HG03139 (cell line): Measurements from ENCODE around the gene TBR1.

Source experiments
- ATAC-seq: cut with Tn5 transposase; IDR thresholded peaks from one replicate; pipeline ENCODE4 v1.9.1; 2021; ENCODE audit not compliant: unreplicated experiment

TBR1 gene

DNA sequence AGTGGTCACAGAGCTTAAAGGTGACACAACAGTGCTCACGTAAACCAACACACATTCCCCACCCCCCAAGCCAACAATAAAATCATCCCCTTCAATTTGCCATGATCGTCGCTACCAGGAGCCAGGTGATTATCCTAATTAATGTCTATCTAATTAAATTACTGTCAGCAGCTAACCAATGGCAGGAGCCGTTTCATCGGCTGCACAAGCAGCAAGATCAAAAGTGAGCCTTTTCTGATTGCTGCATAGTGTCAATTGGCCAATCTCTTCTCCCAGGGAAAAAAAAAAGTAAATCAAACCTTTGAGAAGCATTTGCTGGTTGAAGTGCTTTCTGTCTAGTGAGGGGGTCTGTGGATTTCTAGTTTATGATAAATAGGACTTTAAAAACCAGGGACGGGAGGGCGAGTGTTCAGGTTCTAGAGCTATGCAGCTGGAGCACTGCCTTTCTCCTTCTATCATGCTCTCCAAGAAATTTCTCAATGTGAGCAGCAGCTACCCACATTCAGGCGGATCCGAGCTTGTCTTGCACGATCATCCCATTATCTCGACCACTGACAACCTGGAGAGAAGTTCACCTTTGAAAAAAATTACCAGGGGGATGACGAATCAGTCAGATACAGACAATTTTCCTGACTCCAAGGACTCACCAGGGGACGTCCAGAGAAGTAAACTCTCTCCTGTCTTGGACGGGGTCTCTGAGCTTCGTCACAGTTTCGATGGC, at the start of gene TBR1:
TBR1 (plus strand) TSS at position 311 of the 721 bp plus-strand sequence; CDS start at position 425, 114 bp downstream.
- no peak for ATAC-seq

GRCh38 chr2:161367675-161368074, 48.4 kb upstream of the TBR1 start:
- no peak for ATAC-seq

GRCh38 chr2:161369311-161369710, 46.8 kb upstream of the TBR1 start:
- no peak for ATAC-seq

GRCh38 chr2:161370981-161371380, 45.1 kb upstream of the TBR1 start:
- ATAC-seq: no peak

- ATAC-seq: no peak
Measured at GRCh38 chr2:161371869-161372268, 44.2 kb upstream of the TBR1 start.

GRCh38 chr2:161373942-161374341, 42.2 kb upstream of the TBR1 start:
- ATAC-seq: no peak

GRCh38 chr2:161374446-161374845, 41.7 kb upstream of the TBR1 start:
- ATAC-seq: no peak

GRCh38 chr2:161379740-161380139, 36.4 kb upstream of the TBR1 start:
- ATAC-seq: no peak

GRCh38 chr2:161381546-161381945, 34.6 kb upstream of the TBR1 start:
- ATAC-seq: no peak

- ATAC-seq: no peak
Measured at GRCh38 chr2:161382747-161383146, 33.4 kb upstream of the TBR1 start.

- ATAC-seq: peak; percentile 68
Measured at GRCh38 chr2:161384864-161385263, 31.2 kb upstream of the TBR1 start.

DNA sequence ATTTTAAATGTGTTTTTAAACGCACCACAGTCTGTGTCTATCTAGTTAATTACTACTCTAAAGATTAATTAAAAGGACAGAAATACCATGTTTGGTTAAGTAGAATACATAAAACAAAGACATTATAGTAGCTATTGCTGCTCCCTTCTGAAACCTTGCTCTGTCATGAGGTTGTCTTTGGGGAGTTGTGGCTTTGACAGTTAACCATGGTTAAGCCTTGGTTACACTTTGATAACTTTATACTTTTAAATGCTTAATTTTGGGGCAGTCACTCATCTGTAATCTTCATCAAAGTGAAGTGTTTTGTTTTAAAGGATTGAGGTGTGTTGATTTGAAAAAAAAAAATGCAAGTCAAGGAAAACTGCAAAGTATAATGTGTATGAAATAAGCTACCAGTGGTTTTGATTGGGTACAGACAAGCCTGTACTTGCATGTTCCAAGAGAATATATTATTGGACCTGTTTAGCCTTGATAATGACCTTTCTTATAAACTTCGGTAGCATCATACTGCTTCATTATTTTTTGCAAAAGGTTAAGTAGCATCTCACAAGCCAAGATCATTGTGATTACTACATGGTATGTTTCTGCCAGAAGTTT, 29.8 kb upstream of the TBR1 start:
- ATAC-seq: peak; percentile 57

DNA sequence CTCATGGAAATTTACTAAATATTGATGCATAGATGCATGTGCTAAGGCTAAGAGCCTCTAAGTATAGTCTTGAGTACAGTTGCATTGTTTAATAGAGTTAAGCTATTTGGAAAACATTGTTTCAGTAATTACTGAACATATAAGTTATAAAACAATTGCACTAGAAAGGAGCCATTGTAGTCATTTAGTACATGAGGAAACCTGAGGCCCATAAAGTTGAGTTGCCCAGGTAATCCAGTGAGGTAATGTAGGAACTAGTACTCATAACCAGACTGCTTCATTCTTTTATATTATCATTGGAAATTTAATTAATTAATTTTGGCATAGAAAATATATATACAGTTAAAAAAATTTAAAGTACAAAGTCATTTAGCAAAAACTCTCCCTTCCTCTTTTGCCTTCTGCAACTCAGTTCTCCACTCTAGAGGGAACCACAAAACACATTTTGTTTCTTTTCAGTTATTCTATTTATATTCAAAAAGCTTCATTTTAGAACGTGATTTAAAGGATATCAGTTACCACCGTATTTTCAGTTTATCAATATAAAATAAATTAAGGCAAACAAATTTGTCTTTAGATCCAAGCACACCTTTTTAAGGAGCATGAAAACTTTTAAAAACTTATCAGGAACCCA, 27.8 kb upstream of the TBR1 start:
- no peak for ATAC-seq

- no peak for ATAC-seq
Measured at GRCh38 chr2:161391737-161392506, 24.2 kb upstream of the TBR1 start.

GRCh38 chr2:161400076-161400475, 16.0 kb upstream of the TBR1 start:
- ATAC-seq: no peak

DNA sequence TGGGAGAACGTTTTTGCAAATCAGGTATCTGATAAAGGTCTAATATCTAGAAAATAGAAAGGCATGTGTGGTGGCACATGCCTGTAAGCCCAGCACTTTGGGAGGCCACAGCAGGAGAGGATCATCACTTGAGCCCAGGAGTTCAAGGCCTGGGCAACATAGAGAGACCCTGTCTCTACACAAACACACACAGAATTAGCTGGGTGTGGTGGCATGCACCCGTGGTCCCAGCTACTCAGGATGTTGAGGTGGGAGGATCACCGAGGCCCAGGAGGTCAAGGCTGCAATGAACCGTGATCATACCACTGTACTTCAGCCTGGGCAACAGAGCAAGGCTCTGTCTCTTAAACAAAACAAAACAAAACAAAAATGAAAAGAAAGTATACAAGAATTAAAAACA, 13.8 kb upstream of the TBR1 start:
- no peak for ATAC-seq

DNA sequence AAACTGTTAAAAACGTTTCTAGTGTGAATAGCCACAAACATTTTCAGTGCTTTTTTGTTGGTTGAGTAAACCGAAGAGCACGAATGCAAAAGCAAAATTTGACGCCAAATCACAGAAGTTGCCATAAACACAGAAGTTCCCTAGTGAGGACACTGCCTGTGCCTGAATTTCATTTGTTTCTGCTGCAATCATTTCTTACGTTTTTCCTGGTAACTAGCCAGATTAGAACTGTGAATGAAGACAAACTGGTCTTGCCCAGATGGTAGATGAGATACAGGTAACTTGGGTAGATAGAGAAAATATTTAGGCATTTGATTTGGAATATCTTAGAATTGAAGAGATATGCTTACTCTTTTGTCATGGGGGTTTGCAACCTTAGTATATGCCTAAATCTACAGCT, 9.8 kb upstream of the TBR1 start:
- no peak for ATAC-seq

DNA sequence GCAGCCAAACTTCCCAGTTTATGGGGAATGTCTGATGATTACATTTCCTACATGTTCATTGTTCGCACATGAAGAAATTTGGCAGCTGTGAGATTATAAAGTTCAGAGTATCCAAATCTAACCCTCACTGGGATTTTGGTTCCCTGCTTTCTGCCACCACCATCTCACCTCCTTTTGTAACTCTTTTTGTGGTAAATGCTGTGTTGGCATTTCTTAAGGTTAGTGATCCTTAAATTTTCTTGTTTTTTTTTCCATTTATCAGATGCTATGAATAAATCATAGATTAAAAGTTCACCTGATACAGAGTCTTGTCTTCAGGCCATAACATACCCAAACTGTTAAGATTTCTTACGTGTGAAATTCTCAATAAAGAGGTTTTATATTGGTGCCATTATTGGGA, 8.5 kb upstream of the TBR1 start:
- ATAC-seq: no peak

DNA sequence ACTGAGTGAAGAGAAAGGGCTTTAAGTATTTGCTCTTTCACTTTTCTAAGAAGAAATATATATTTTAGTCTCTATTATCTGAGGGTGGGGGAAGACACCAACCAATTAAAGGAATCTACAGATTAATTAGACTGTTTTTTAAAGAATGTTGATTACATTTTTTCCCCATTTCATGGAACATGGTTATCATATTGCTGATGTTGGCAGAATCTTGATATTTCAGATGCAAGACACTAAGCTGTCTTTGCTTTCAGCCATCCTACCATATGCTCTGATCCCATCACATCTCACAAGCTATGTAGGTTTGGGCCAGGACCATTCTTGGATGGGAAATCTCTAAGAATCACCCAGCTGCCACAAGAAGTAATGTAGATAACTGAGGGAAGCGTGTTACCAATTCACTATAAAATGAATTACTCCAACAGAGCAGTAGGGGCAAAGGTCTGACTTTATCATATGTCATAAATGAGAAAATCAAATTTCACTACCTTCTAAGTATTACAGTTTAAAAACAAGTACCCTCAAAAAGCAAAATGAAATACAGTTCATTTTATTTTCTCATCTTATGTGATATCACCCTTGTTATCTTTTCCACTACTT, 6.7 kb upstream of the TBR1 start:
- no peak for ATAC-seq

- ATAC-seq: no peak
Measured at GRCh38 chr2:161412346-161412745, 3.8 kb upstream of the TBR1 start.
